ENCODE data around the gene CTSF. TPM values are rescaled to one million over a fixed set of nuclear protein-coding genes. Genes with fewer than 3 reads are reported as not detected.

CTSF gene
- total and polyA plus RNA-seq, 2 of the 8 experiments (the other 6 are each of a cell fraction or from before 2014, with no cell fraction given) = 0.58 to 2.3 TPM

DNA sequence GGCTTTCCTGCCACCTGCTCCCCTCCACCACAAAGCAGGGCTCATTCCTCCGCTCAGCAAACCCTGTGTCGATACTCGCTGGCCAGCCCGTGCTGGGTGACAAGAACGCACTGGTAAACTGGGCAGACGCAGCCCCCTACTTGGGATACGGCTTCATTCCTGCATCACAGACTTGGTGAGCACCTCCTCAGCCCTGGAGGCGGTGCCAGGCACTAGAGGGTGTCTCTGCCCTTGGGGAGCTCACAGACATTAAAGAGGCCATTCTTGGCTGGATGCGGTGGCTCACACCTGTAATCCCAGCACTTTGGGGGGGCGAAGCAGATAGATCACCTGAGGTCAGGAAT lies 28.6 kb downstream of the CTSF start (continued):
- no peak for TF ChIP-seq HDAC2 (IDR thresholded peaks at IDR 0.05; ENCODE audit: borderline replicate concordance in 1 of 2, low read depth in 2 of 2, low read length in 2 of 2)
- TF ChIP-seq BRCA1 (IDR thresholded peaks at IDR 0.05; ENCODE audit: low read depth, low read length) = no peak
- TF ChIP-seq POU5F1 (IDR thresholded peaks at IDR 0.05; ENCODE audit: low read depth, low read length) = no peak
- no peak for TF ChIP-seq FOSL1 (IDR thresholded peaks at IDR 0.05; ENCODE audit: insufficient read depth, low read depth, low read length)
- no peak for TF ChIP-seq CTBP2 (IDR thresholded peaks at IDR 0.05; ENCODE audit: borderline replicate concordance, insufficient read depth, insufficient read length, low read length)
- TF ChIP-seq CHD2 (IDR thresholded peaks at IDR 0.05; ENCODE audit: low read length) = no peak
- TF ChIP-seq KDM5A (IDR thresholded peaks at IDR 0.05; ENCODE audit: low read length) = no peak
- no peak for TF ChIP-seq RAD21 (IDR thresholded peaks at IDR 0.05 in 1 of 2, conservative IDR thresholded peaks at IDR 0.05 in 1 of 2; ENCODE audit: low read depth in 2 of 2, low read length in 2 of 2)
- TF ChIP-seq, protein P1, sequence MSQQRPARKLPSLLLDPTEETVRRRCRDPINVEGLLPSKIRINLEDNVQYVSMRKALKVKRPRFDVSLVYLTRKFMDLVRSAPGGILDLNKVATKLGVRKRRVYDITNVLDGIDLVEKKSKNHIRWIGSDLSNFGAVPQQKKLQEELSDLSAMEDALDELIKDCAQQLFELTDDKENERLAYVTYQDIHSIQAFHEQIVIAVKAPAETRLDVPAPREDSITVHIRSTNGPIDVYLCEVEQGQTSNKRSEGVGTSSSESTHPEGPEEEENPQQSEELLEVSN (IDR thresholded peaks at IDR 0.05) = no peak
- TF ChIP-seq GTF2F1 (IDR thresholded peaks at IDR 0.05; ENCODE audit: borderline replicate concordance, low read depth, low read length) = no peak
- no peak for TF ChIP-seq CHD1 (IDR thresholded peaks at IDR 0.05; ENCODE audit: low read depth, low read length)

All from H1 (cell line).